HL-60/S4 treated with retinoic acid at 250 ng/mL for 4 days and 3 days (cell line): ENCODE measurements around the gene GLYATL2.

Source experiments
- in situ Hi-C: fragments of 300-500 bp; cut with MboI; formaldehyde crosslinking; loops from 2 replicates; pipeline ENCODE4 v1.7.0; 2022; ENCODE audit warnings: low sequenced_read_pairs

The GLYATL2 gene

DNA sequence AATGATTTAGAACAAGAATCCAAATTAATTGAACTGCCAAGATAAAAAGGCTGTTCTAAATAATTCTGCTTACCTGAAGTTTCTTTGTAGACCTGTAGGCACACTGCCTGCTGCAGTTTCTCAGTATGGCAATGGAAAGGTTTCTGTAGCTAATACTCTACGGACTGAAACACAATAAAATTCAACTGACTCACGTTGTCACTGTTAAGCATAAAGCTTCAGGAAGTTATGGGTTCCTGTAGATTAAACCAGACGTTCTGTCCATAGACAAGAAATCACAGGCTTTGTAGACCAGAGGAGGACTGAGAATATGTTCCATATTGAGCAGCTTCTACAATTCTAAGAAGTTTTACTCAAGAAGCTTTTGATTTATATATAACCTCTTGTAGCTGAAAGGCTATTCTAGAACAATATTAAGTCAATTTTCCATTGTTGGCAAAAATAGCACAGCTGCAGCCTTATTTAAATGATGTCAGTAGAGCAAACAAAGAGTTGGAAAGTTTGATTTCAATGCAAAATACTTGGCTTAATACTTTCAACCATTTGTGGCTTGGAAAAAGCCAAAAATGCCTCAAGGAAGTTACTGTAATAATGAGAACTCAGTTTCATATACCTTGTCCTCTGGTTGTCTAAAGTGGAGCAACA lies at the start of gene GLYATL2:
GLYATL2 (minus strand) TSS at position 344 of the 645 bp plus-strand sequence. CDS start 5,092 bp downstream, outside the sequence.
- in situ Hi-C loops = no loop called here

DNA sequence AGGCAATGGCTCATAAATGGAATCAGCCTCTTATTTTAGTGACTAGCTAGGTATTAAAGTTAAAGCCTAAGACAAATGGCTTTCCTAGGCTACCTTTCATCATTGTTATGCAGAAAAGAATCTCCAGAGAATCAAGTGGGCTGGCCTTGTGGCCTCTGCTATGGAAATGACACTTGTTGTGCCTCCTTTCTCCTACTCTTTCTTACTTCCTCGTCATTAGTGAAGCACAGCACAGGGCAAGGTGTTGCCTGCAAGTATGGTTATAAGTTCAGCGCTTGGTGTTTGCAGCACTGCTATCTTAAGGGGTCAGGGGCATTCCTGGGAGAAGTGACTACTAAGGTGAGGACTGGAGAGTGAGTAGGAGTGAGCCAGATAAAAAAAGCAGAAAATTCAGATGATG lies 49.4 kb upstream of the GLYATL2 start:
- in situ Hi-C loops = no loop called here

DNA sequence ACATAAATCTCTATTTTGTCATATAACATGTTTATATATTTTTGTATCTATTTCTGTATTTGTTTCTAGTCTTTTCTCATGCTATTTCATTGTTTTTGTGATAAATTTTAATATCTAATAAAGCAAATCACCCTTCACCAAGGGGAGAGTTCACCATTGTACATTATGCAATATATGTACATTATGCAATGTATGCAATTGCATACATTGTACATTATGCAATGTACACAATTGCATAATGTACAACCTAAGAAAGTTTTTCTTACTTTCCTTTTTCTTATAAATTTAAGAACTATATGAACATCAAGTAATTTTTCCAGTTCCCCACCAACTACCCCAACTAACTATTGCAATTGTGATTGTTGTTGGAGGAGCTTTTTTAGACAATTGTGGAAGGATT lies 44.1 kb upstream of the GLYATL2 start:
- in situ Hi-C loops = no loop called here

GRCh38 chr11:58887452-58887851 lies 42.9 kb upstream of the GLYATL2 start:
- in situ Hi-C loops = no loop called here

- in situ Hi-C loops = no loop called here
Observed at GRCh38 chr11:58880625-58881024, 36.1 kb upstream of the GLYATL2 start.

GRCh38 chr11:58880166-58880565 lies 35.7 kb upstream of the GLYATL2 start:
- in situ Hi-C loops = no loop called here

GRCh38 chr11:58867556-58867955 lies 23.1 kb upstream of the GLYATL2 start:
- in situ Hi-C loops = no loop called here

DNA sequence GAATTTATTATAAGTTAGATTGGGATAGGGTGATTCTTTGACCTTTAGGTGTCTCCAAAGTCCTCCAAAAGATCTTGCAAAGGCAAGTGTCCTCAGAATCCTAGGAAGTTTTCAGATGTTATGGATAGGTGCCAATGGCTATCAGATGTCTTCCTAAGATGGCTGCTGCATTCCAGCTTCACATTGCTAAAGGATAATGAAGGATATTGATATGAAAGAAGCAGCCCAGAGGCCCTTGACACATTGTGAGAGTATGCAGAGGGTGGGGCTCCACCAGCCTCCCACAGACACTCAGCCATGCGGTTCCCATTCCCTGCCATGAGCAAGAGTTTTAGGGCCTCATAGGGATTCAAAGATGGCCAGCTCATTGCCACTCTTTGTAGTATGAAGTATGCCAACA lies 22.3 kb upstream of the GLYATL2 start:
- in situ Hi-C loops = no loop called here

GRCh38 chr11:58864335-58864734 lies 19.8 kb upstream of the GLYATL2 start:
- in situ Hi-C loops = no loop called here

DNA sequence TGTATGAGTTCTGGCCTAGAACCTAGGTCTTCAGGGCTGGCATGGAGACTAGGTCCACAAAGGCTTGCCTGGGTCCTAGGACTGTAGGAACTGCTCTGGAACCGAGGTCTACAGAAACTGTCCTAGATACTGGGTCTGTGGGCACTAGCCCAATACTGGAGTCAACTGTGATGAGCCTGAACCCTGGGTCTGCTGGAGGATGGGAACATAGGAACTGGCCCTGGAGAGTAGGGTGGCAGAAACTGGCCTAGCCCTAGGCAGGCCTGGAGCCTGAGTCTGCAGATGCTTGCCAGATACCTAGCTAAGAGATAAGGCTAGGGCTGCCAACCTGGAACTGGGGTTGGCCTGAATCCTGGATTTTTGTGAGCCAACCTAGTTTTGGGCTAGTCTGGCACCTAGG lies 19.2 kb upstream of the GLYATL2 start:
- in situ Hi-C loops = no loop called here

DNA sequence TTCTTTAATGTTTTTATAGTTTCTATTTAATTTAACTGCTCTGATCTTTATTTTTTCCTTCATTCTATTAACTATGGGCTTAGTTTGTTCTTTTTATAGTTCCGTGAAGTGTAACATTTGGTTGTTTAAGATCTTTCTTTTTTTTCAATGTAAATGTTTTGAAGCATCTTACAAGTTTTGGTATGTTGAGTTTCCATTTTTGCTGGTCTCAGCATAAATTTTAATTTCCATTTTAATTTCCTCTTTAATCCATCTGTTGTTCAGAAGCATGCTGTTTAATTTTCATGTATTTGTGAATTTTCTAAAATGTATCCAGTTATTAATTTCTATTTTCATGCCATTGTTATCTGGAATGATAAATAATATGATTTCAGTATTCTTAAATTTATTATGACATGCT lies 17.0 kb upstream of the GLYATL2 start:
- in situ Hi-C loops = no loop called here

GRCh38 chr11:58856806-58857205 lies 12.3 kb upstream of the GLYATL2 start:
- in situ Hi-C loops = no loop called here

GRCh38 chr11:58845386-58845785 lies 882 bp upstream of the GLYATL2 start:
- in situ Hi-C loops = no loop called here

DNA sequence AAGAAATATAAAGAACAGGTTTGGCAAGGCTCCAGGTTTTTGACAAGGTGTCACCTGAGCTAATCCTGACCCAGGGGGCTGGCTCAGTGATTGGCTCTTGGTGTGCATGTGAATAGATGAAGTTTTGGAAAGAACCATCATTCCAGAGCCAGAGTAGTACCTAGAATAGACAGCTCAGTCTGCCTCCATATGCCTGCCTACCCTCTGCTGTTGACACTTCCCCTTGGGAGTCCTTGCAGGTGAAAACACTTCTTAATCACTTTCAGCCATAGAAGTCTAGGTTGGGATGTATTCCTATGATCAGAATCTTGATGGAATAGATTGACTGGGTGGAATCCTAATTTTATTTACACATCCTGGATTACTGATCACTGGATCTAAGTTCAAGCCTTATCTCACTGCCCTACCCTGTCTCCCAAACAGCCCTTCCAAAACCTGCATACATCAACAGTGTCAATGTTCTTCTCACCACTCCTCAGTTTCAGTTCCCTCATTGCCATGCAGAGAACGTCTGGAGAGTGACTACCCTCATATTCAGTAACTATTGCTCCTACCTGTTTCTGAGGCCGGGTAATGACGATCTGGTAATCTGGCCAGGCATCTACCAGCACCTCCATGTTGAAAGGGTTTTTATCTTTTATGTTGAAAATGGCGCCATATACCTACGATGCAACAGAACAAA lies 6.7 kb downstream of the GLYATL2 start:
- in situ Hi-C loops = no loop called here

GRCh38 chr11:58832056-58832645 lies 12.4 kb downstream of the GLYATL2 start:
- in situ Hi-C loops = no loop called here

DNA sequence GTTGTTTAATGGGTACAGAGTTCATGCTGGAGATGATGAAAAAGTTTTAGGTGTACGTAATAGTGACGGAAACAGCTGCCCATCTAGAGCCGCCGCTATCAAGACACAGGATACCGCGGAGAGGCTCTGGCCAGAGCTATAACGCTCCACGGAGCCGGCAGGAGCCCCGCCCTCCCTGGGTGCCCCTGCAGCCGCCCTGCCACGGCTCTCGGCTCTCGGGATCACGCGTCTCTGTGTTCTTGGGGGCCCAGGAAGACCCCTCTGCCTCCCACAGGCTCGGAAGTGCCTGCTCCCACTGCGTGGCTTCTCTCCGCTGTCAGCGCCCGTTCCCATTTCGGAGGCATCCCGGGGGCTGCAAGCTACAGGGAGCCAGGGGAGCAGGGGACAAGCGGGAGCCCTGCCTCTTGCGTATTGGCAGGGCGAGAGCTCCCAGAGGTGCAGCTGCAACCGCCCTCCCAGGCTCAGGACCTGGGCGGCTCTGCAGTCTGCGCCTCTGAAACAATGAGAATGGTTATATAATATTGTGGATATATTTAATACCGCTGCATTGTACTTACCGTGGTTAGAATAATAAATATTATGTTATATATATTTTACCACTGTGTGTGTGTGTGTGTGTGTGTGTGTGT lies 13.7 kb downstream of the GLYATL2 start:
- in situ Hi-C loops = no loop called here

GRCh38 chr11:58829786-58830185 lies 14.7 kb downstream of the GLYATL2 start:
- in situ Hi-C loops = no loop called here

DNA sequence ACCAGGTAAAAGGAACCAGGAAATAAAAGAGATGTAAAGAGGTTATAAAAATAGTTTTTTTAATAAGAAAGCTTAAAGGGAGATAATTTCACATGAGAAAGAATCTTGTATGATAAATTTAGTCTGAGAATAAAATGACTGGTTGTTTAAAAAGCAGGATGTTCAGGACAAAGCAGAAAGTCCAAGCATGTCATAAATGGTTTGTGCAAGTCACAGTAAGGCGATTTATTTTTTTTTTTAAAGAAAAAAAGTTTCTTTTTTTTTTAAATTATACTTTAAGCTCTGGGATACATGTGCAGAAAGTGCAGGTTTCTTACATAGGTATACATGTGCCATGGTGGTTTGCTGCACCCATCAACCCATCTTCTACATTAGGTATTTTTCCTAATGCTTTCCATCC lies 30.8 kb downstream of the GLYATL2 start:
- in situ Hi-C loops = no loop called here

DNA sequence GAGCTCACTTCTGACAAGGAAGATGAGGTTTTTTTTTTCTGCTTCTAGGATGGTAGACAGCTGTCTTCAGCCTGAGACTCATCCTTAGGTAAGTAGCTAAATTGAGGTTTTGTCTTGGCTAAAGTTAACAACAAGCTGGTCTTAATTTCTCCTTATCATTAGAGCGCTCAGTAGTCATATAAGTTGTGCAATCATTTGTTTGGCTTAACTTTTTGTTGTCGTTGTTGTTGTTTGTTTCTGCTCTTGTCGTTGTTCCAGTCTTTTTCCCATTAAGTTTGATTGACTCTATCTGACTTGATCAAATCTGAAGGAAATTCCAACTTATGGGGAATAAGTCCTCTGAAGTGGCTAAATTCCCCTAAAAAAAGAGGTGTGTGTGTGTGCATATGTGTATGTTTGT lies 33.0 kb downstream of the GLYATL2 start:
- in situ Hi-C loops = no loop called here

DNA sequence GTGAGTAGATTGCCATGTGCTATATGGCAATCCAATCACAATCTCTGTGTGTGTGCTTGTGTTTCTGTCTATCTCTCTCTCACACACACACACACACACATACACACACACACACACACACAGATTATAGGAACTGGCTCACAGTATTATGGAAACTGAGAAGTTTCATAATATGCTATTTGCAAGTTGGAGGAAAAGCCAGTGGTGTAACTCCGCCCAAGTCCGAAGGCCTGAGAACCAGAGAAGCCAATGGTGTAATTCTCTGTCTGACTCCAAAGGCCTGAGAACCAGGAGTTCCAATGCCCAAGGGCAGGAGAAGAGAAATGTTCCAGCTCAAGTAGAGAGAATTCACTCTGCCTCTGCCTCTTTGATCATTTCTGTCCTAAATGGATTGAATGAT lies 37.2 kb downstream of the GLYATL2 start:
- in situ Hi-C loops = no loop called here

DNA sequence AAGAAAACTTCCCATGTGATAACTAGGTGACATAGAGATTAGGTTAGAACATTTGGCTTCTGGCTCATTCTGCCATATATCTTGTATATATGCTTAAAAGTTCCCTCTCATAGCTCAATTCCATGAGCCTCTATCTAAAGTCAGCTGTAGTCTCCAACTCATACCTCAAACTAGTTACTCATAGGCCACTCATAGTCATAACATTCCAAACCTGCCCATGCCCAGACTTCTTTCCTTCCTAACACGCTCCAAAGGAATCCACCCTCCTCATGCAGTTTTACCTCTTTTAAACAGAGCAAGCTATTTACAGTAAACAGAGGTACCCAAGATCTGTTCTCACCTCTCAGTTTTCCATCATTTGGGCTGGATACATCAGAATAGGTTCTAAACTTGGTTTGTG lies 39.4 kb downstream of the GLYATL2 start:
- in situ Hi-C loops = no loop called here

GRCh38 chr11:58801974-58802545 lies 42.4 kb downstream of the GLYATL2 start:
- in situ Hi-C loops = no loop called here
